ENCODE measurements around the gene TBC1D22A. TPM values are rescaled to one million over a fixed set of nuclear protein-coding genes. Genes with fewer than 3 reads are reported as not detected.

TBC1D22A gene
- total RNA-seq, 1 donor from 2014 or later, result 10.6 TPM

DNA sequence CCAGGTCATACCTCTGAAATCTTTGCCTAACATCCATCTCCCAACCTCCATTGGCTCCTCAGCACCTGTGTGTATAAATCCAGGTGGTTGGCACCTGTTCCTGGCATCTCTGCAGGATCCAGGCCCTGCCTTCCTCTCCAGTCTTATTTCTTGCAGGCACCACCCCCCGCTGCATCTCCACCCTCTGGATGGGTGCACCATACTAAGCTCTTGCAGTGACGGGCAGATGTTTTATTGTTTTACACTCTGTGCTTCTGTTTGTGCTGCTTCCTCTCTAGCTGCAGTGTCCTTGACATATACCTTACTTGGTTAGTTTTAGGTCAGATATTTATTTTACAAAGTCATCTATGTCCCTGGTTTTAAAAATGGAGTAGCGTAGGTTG, 102.6 kb downstream of the TBC1D22A start:
- no peaks in the 10 kb centered on the region for H3K27me3 Mint-ChIP-seq (ENCODE audit: insufficient read depth, low read depth)
- DNase-seq (ENCODE audit: low spot score), result no peak

GRCh38 chr22:46865642-46866041, 103.2 kb downstream of the TBC1D22A start:
- H3K9me3 ChIP-seq (ENCODE audit: low read depth), result no peaks in the 10 kb centered on the region
- H3K27me3 ChIP-seq, result no peaks in the 10 kb centered on the region
- no peaks in the 10 kb centered on the region for H3K4me1 Mint-ChIP-seq
- no peaks in the 10 kb centered on the region for H3K79me2 ChIP-seq (ENCODE audit: low read depth)
- H2AFZ ChIP-seq (replicated peaks), result no peak overlapping the region
- no peaks in the 10 kb centered on the region for H3K36me3 ChIP-seq
- no peak overlapping the region for H3K27ac Mint-ChIP-seq
- no peak overlapping the region for H3K4me2 ChIP-seq
- H3K9ac ChIP-seq, result no peak overlapping the region
- no peaks in the 10 kb centered on the region for H3F3A ChIP-seq (ENCODE audit: low read depth)
- peaks cover 4% of the 10 kb centered on the region for H3K36me3 Mint-ChIP-seq
- no peak overlapping the region for H3K4me3 ChIP-seq
- H4K20me1 ChIP-seq (ENCODE audit: low read depth), result no peaks in the 10 kb centered on the region
- H3K27ac ChIP-seq, result no peak overlapping the region
- TF ChIP-seq EZH2 (IDR thresholded peaks at IDR 0.05), result no peak
- no peak for TF ChIP-seq EZH2phosphoT487 (IDR thresholded peaks at IDR 0.05)
- TF ChIP-seq, protein P1, sequence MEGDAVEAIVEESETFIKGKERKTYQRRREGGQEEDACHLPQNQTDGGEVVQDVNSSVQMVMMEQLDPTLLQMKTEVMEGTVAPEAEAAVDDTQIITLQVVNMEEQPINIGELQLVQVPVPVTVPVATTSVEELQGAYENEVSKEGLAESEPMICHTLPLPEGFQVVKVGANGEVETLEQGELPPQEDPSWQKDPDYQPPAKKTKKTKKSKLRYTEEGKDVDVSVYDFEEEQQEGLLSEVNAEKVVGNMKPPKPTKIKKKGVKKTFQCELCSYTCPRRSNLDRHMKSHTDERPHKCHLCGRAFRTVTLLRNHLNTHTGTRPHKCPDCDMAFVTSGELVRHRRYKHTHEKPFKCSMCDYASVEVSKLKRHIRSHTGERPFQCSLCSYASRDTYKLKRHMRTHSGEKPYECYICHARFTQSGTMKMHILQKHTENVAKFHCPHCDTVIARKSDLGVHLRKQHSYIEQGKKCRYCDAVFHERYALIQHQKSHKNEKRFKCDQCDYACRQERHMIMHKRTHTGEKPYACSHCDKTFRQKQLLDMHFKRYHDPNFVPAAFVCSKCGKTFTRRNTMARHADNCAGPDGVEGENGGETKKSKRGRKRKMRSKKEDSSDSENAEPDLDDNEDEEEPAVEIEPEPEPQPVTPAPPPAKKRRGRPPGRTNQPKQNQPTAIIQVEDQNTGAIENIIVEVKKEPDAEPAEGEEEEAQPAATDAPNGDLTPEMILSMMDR (IDR thresholded peaks at IDR 0.05), result no peak
- DNase-seq (ENCODE audit: low spot score), result no peak
- H3K4me3 Mint-ChIP-seq, result no peak overlapping the region
- no peaks in the 10 kb centered on the region for H3K27me3 Mint-ChIP-seq (ENCODE audit: insufficient read depth, low read depth)
- peaks cover 2% of the 10 kb centered on the region for H3K9me3 Mint-ChIP-seq
- H3K4me1 ChIP-seq, result no peaks in the 10 kb centered on the region

More for the DNA sequence above, 102.6 kb downstream of the TBC1D22A start:
- Histone ChIP-seq H3K4me2 (no peak overlapping the region), H2AFZ (replicated peaks) (no peak overlapping the region), H4K20me1 (ENCODE audit: low read depth) (no peaks in the 10 kb centered on the region), H3K36me3 (no peaks in the 10 kb centered on the region), H3K27me3 (no peaks in the 10 kb centered on the region), H3K27ac (no peak overlapping the region), H3K79me2 (ENCODE audit: low read depth) (no peaks in the 10 kb centered on the region), H3F3A (ENCODE audit: low read depth) (no peaks in the 10 kb centered on the region), H3K9me3 (ENCODE audit: low read depth) (no peaks in the 10 kb centered on the region), H3K4me3 (no peak overlapping the region), H3K9ac (no peak overlapping the region), H3K4me1 (no peaks in the 10 kb centered on the region)
- Mint-ChIP-seq H3K4me3 (no peak overlapping the region), H3K36me3 (no peaks in the 10 kb centered on the region), H3K9me3 (peaks cover 2% of the 10 kb centered on the region), H3K4me1 (no peaks in the 10 kb centered on the region), H3K27ac (no peak overlapping the region)
- TF ChIP-seq EZH2 (IDR thresholded peaks at IDR 0.05) (no peak), EZH2phosphoT487 (IDR thresholded peaks at IDR 0.05) (no peak)
- TF ChIP-seq, protein P1 (IDR thresholded peaks at IDR 0.05), result no peak

GRCh38 chr22:46866591-46866990, 104.1 kb downstream of the TBC1D22A start:
- Histone ChIP-seq H3K79me2 (ENCODE audit: low read depth) (no peaks in the 10 kb centered on the region), H3K4me3 (no peak overlapping the region), H3K27me3 (no peaks in the 10 kb centered on the region), H3F3A (ENCODE audit: low read depth) (no peaks in the 10 kb centered on the region), H3K4me1 (no peaks in the 10 kb centered on the region), H3K27ac (no peak overlapping the region), H3K4me2 (no peak overlapping the region), H2AFZ (replicated peaks) (no peak overlapping the region), H3K36me3 (peaks cover 1% of the 10 kb centered on the region), H4K20me1 (ENCODE audit: low read depth) (no peaks in the 10 kb centered on the region), H3K9ac (no peak overlapping the region), H3K9me3 (ENCODE audit: low read depth) (peaks cover 7% of the 10 kb centered on the region)
- TF ChIP-seq, protein P1 (IDR thresholded peaks at IDR 0.05), result no peak
- no peak for TF ChIP-seq EZH2 (IDR thresholded peaks at IDR 0.05)
- Mint-ChIP-seq H3K4me1 (no peaks in the 10 kb centered on the region), H3K9me3 (peaks cover 11% of the 10 kb centered on the region), H3K36me3 (peaks cover 13% of the 10 kb centered on the region), H3K4me3 (no peak overlapping the region), H3K27ac (no peak overlapping the region), H3K27me3 (ENCODE audit: insufficient read depth, low read depth) (no peaks in the 10 kb centered on the region)
- no peak for DNase-seq (ENCODE audit: low spot score)

All from neural progenitor cell (in vitro differentiated cells).